Measurements from ENCODE around the gene FGFBP2. TPM values are rescaled to one million over a fixed set of nuclear protein-coding genes. Genes with fewer than 3 reads are reported as not detected.

FGFBP2 gene
- total RNA-seq, 2 donors from 2014 or later: not detected

DNA sequence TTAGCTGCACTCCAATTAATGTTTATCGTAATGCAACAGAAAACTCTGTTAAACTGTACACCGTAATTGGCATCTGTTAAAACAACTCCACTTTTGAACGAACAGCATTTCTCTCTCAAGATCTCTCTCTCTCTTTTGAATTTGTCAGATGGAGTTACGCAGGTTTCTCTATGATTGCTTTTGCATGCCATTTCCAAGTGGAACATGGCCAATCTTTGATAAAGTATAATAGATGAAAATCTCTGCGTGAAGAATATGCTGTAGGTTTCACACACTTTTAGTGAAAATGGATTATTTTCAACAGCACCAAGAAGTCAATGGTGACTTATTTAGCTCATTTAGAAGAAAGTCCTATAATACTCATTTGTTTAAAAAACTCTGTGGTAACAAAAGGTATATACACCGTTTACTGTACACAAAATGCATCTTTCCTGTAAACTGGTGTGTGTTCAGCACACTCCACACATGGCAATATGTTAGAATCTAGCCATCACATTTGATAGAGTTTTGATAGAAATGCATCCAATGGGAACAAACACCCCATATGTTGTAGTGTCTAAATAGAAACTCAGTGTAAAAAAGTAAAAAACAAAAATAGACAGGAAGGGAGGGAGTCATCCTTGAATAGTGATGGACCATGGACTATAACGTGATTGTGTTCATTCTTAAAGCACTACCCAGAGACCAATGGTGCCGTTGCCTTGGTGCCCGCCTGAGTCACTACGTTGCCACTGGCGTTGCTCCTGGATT, 5.8 kb upstream of the FGFBP2 start:
- DNase-seq (ENCODE audit: low spot score) (no peak), ATAC-seq (ENCODE audit: insufficient number of reproducible peaks, low FRiP score, low read depth) (no peak)
- no peak for TF ChIP-seq CTCF (IDR thresholded peaks at IDR 0.05)
- H3K9me3 ChIP-seq: no peaks in the 10 kb centered on the region
- H3K4me1 ChIP-seq (ENCODE audit: control insufficient read depth in 1 of 2, low read depth in 2 of 2): no peaks in the 10 kb centered on the region
- H3K36me3 ChIP-seq: no peaks in the 10 kb centered on the region
- no peak overlapping the region for H3K4me3 ChIP-seq
- no peaks in the 10 kb centered on the region for H3K27me3 ChIP-seq (replicated peaks; ENCODE audit: insufficient read depth)
- no peak overlapping the region for H3K27ac ChIP-seq

DNA sequence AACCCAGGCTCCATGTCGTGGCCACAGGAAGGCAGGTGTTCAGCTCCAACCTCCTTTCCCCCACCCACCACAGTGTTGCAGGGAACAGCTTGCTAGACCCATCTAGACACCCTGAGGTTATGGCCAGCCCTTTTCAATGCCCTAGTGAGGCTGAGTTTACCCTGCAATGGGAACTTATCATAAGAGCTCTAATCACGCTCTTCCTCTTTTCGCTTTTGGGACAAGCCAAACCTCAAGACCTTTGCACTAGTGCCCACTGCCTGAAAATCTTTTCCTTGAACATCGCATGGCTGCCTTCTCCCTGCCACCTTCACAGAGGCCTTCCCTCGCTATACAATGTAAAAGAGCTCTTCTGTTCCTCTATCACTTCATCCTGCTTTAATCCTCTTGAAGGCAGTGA, 2.4 kb upstream of the FGFBP2 start:
- no peak for DNase-seq (ENCODE audit: low spot score)
- no peak for ATAC-seq (ENCODE audit: insufficient number of reproducible peaks, low FRiP score, low read depth)
- TF ChIP-seq CTCF (IDR thresholded peaks at IDR 0.05): no peak
- Histone ChIP-seq H3K4me1 (ENCODE audit: control insufficient read depth in 1 of 2, low read depth in 2 of 2) (no peaks in the 10 kb centered on the region), H3K27me3 (replicated peaks; ENCODE audit: insufficient read depth) (no peaks in the 10 kb centered on the region), H3K4me3 (no peak overlapping the region), H3K36me3 (no peaks in the 10 kb centered on the region), H3K9me3 (no peaks in the 10 kb centered on the region), H3K27ac (no peak overlapping the region)

- H3K4me3 ChIP-seq: no peak overlapping the region
- no peaks in the 10 kb centered on the region for H3K9me3 ChIP-seq
- H3K4me1 ChIP-seq (ENCODE audit: control insufficient read depth in 1 of 2, low read depth in 2 of 2): no peaks in the 10 kb centered on the region
- no peak for ATAC-seq (ENCODE audit: insufficient number of reproducible peaks, low FRiP score, low read depth)
- H3K27me3 ChIP-seq (replicated peaks; ENCODE audit: insufficient read depth): no peaks in the 10 kb centered on the region
- DNase-seq (ENCODE audit: low spot score): no peak
- H3K36me3 ChIP-seq: no peaks in the 10 kb centered on the region
- no peak overlapping the region for H3K27ac ChIP-seq
- TF ChIP-seq CTCF (IDR thresholded peaks at IDR 0.05): no peak
Measured at GRCh38 chr4:15964159-15964558, 1.2 kb upstream of the FGFBP2 start.

DNA sequence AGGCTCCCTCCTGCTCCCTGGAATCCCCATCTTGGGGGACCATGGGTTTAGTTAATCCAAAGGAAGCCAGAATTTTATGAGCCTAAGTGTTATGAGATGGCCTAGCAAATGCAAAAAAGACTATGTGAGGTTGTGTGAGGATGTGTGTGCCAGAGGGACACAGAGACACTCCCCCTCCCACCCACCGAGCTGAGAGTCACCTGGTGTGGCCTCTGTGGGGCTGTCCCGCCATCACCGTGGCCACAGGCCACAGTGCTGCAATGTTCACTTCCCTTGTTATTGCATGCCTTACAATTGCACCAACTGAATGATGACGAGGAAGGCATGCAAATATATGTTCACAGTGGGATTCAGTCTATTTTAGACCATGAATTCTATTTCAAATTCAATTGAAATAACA, 601 bp upstream of the FGFBP2 start:
- H3K27me3 ChIP-seq (replicated peaks; ENCODE audit: insufficient read depth): no peaks in the 10 kb centered on the region
- no peak overlapping the region for H3K4me3 ChIP-seq
- H3K4me1 ChIP-seq (ENCODE audit: control insufficient read depth in 1 of 2, low read depth in 2 of 2): no peaks in the 10 kb centered on the region
- no peaks in the 10 kb centered on the region for H3K36me3 ChIP-seq
- no peak overlapping the region for H3K27ac ChIP-seq
- no peaks in the 10 kb centered on the region for H3K9me3 ChIP-seq
- TF ChIP-seq CTCF (IDR thresholded peaks at IDR 0.05): no peak
- ATAC-seq (ENCODE audit: insufficient number of reproducible peaks, low FRiP score, low read depth) (no peak), DNase-seq (ENCODE audit: low spot score) (no peak)

- no peak for TF ChIP-seq CTCF (IDR thresholded peaks at IDR 0.05)
- no peaks in the 10 kb centered on the region for H3K9me3 ChIP-seq
- no peaks in the 10 kb centered on the region for H3K36me3 ChIP-seq
- ATAC-seq (ENCODE audit: insufficient number of reproducible peaks, low FRiP score, low read depth): no peak
- no peak overlapping the region for H3K4me3 ChIP-seq
- no peak for DNase-seq (ENCODE audit: low spot score)
- no peaks in the 10 kb centered on the region for H3K27me3 ChIP-seq (replicated peaks; ENCODE audit: insufficient read depth)
- H3K27ac ChIP-seq: no peak overlapping the region
- H3K4me1 ChIP-seq (ENCODE audit: control insufficient read depth in 1 of 2, low read depth in 2 of 2): no peaks in the 10 kb centered on the region
Measured at GRCh38 chr4:15961781-15962510, 1.0 kb downstream of the FGFBP2 start.

All from thoracic aorta (tissue), 2 donors.